ENCODE data around the gene MMP23B.

Gene MMP23B

DNA sequence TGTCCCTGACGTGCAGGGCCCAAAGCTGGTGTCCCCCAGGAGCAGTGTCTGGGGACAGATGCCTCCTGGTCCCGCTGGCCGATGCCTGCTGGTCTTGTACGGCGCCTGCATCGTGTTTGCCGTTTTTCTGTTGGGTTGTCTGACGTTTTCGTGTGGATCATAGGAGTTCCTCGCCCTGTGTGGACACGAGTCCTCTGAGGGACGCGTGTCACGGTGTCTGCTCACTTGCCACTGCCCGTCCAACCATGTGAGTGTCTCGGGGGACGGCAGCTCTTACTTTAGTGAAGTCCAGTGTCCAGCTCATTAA, 9.2 kb upstream of the MMP23B start:
- no peak overlapping the region for H3K27ac ChIP-seq
- no peak for TF ChIP-seq ZFX (IDR thresholded peaks at IDR 0.05)
- TF ChIP-seq, protein P1, sequence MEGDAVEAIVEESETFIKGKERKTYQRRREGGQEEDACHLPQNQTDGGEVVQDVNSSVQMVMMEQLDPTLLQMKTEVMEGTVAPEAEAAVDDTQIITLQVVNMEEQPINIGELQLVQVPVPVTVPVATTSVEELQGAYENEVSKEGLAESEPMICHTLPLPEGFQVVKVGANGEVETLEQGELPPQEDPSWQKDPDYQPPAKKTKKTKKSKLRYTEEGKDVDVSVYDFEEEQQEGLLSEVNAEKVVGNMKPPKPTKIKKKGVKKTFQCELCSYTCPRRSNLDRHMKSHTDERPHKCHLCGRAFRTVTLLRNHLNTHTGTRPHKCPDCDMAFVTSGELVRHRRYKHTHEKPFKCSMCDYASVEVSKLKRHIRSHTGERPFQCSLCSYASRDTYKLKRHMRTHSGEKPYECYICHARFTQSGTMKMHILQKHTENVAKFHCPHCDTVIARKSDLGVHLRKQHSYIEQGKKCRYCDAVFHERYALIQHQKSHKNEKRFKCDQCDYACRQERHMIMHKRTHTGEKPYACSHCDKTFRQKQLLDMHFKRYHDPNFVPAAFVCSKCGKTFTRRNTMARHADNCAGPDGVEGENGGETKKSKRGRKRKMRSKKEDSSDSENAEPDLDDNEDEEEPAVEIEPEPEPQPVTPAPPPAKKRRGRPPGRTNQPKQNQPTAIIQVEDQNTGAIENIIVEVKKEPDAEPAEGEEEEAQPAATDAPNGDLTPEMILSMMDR (conservative IDR thresholded peaks at IDR 0.05): no peak

GRCh38 chr1:1623181-1623630, 8.8 kb upstream of the MMP23B start:
- TF ChIP-seq, protein P1 (conservative IDR thresholded peaks at IDR 0.05): no peak
- TF ChIP-seq ZFX (IDR thresholded peaks at IDR 0.05): no peak
- H3K27ac ChIP-seq: no peak overlapping the region

GRCh38 chr1:1623631-1624442, 8.1 kb upstream of the MMP23B start:
- TF ChIP-seq, protein P1 (conservative IDR thresholded peaks at IDR 0.05): no peak
- TF ChIP-seq ZFX (IDR thresholded peaks at IDR 0.05): no peak
- no peak overlapping the region for H3K27ac ChIP-seq

GRCh38 chr1:1624443-1625403, 7.2 kb upstream of the MMP23B start:
- TF ChIP-seq ZFX (IDR thresholded peaks at IDR 0.05): no peak
- TF ChIP-seq, protein P1 (conservative IDR thresholded peaks at IDR 0.05): no peak
- H3K27ac ChIP-seq: no peak overlapping the region

GRCh38 chr1:1625404-1625775, 6.6 kb upstream of the MMP23B start:
- no peak overlapping the region for H3K27ac ChIP-seq
- TF ChIP-seq, protein P1 (conservative IDR thresholded peaks at IDR 0.05): no peak
- no peak for TF ChIP-seq ZFX (IDR thresholded peaks at IDR 0.05)

DNA sequence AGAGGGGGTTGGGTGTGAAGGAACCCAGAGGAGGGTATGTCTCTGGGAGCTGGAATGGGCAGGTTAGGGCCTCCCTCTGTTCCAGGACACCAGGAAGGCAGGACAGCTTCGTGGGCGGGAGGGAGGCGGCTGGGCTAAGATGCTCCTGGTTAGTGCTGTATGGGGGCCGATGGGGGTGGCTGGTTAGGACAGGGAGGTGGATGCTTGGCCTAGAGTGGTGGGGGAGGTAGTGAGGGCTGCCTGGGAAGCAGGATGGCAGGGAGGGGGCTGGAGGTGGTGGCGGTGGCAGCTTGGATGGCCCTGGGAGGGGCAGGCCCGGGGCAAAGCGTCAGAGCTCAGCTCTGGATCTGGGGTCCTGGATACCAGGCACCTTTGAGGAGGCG, 6.2 kb upstream of the MMP23B start:
- TF ChIP-seq, protein P1 (conservative IDR thresholded peaks at IDR 0.05): no peak
- TF ChIP-seq ZFX (IDR thresholded peaks at IDR 0.05): no peak

More for the DNA sequence above, 6.2 kb upstream of the MMP23B start:
- H3K27ac ChIP-seq: no peak overlapping the region

Measured in C4-2B (cell line).